T-helper 22 cell (primary cell): Measurements from ENCODE around the gene MAP1LC3B2.
A peak's percentile ranks its signal among the peaks of the same experiment; 100 is the strongest.

Experiments used
- DNase-seq: peaks from one replicate; pipeline ENCODE4 v3.0.0-alpha.2; 2020; ENCODE audit warnings: low read depth

MAP1LC3B2 gene

GRCh38 chr12:116595672-116596071 is 36.5 kb downstream of the MAP1LC3B2 start:
- DNase-seq, result no peak

GRCh38 chr12:116597886-116598285 is 38.7 kb downstream of the MAP1LC3B2 start:
- DNase-seq, result no peak

- no peak for DNase-seq
These were observed 39.4 kb downstream of the MAP1LC3B2 start for GRCh38 chr12:116598311-116599284.

- DNase-seq, result peak; percentile 5
These were observed 40.3 kb downstream of the MAP1LC3B2 start for GRCh38 chr12:116599285-116600136.

- DNase-seq, result no peak
These were observed 42.1 kb downstream of the MAP1LC3B2 start for GRCh38 chr12:116600959-116601918.

- DNase-seq, result no peak
These were observed 43.0 kb downstream of the MAP1LC3B2 start for GRCh38 chr12:116601933-116602810.

- DNase-seq, result no peak
These were observed 44.5 kb downstream of the MAP1LC3B2 start for GRCh38 chr12:116603546-116604177.

- no peak for DNase-seq
These were observed 45.2 kb downstream of the MAP1LC3B2 start for GRCh38 chr12:116604178-116604895.

- DNase-seq, result no peak
These were observed 45.9 kb downstream of the MAP1LC3B2 start for GRCh38 chr12:116604951-116605641.

GRCh38 chr12:116606397-116606796 is 47.2 kb downstream of the MAP1LC3B2 start:
- DNase-seq, result no peak

- no peak for DNase-seq
These were observed 47.9 kb downstream of the MAP1LC3B2 start for GRCh38 chr12:116607039-116607438.

GRCh38 chr12:116609319-116610114 is 50.3 kb downstream of the MAP1LC3B2 start:
- no peak for DNase-seq

- no peak for DNase-seq
These were observed 51.9 kb downstream of the MAP1LC3B2 start for GRCh38 chr12:116610971-116611541.

GRCh38 chr12:116612436-116612835 is 53.3 kb downstream of the MAP1LC3B2 start:
- no peak for DNase-seq

- no peak for DNase-seq
These were observed 54.1 kb downstream of the MAP1LC3B2 start for GRCh38 chr12:116613256-116613655.

GRCh38 chr12:116614194-116614915 is 55.2 kb downstream of the MAP1LC3B2 start:
- no peak for DNase-seq
